HEK293 (cell line): ENCODE data around the gene PRDM15.

ENCODE experiments used
- CTCF ChIA-PET: fragments of 350-600 bp; formaldehyde crosslinking; extraction: SDS; loops from one replicate; lab custom pipeline; 2021; ENCODE audit warnings: antibody characterized with exemption; lab: Yijun Ruan, JAX
- POLR2A ChIA-PET: fragments of 300-600 bp; formaldehyde crosslinking; extraction: SDS; loops from one replicate; lab custom pipeline; 2020; ENCODE audit warnings: antibody characterized with exemption, inconsistent platforms; lab: Yijun Ruan, JAX
- H3K27ac ChIP-seq: fragments of 200-500 bp; sonication (Bioruptor generic); 2 replicates; pipeline ENCODE4 v1.5.1; 2014; ENCODE audit warnings: low read depth, low read length, control low read depth, inconsistent platforms; ENCODE audit errors: extremely low read depth
- H3K36me3 ChIP-seq, 2 experiments: fragments of 200-500 bp in 1 of 2; sonication (Bioruptor generic) in 1 of 2; 1 replicate in 1 of 2; 2 replicates in 1 of 2; pipeline ENCODE4 v1.5.1; 2014 to 2017; ENCODE audit warnings: inconsistent platforms in 2 of 2, low read length in 2 of 2; ENCODE audit not compliant: control insufficient read depth in 2 of 2, insufficient read depth in 1 of 2
- H3K4me1 ChIP-seq: fragments of 200-500 bp; sonication (Bioruptor generic); 2 replicates; pipeline ENCODE4 v1.5.1; 2014; ENCODE audit warnings: mild to moderate bottlenecking, low read length, inconsistent platforms; ENCODE audit not compliant: control insufficient read depth, insufficient read depth
- H3K4me3 ChIP-seq: 2 replicates; pipeline ENCODE4 v1.5.1; 2011; ENCODE audit warnings: low read depth, mild to moderate bottlenecking, control low read depth, low read length, moderate library complexity
- H3K9me3 ChIP-seq: fragments of 200-500 bp; sonication (Bioruptor generic); 2 replicates; pipeline ENCODE4 v1.5.1; 2014; ENCODE audit warnings: low read depth, low read length, inconsistent platforms; ENCODE audit not compliant: control insufficient read depth, insufficient read depth
- EGR2 ChIP-seq: fragments of 450-650 bp; formaldehyde crosslinking; IDR thresholded peaks from 2 replicates; pipeline ENCODE4 v1.5.1; 2016; ENCODE audit warnings: low read depth, missing biosample characterization, missing genetic modification characterization
- PATZ1 ChIP-seq: fragments of 450-650 bp; formaldehyde crosslinking; IDR thresholded peaks from 2 replicates; pipeline ENCODE4 v1.5.1; 2016; ENCODE audit warnings: missing biosample characterization, missing genetic modification characterization
- RBAK ChIP-seq: fragments of 450-650 bp; formaldehyde crosslinking; IDR thresholded peaks from 2 replicates; pipeline ENCODE4 v1.5.1; 2016; ENCODE audit warnings: missing biosample characterization, missing genetic modification characterization
- REST ChIP-seq: fragments of 450-650 bp; formaldehyde crosslinking; IDR thresholded peaks from 2 replicates; pipeline ENCODE4 v1.5.1; 2016; ENCODE audit warnings: missing biosample characterization, missing genetic modification characterization
- SP2 ChIP-seq: fragments of 450-650 bp; formaldehyde crosslinking; IDR thresholded peaks from 2 replicates; pipeline ENCODE4 v1.5.1; 2016; ENCODE audit warnings: missing biosample characterization, missing genetic modification characterization
- SP3 ChIP-seq: fragments of 450-650 bp; formaldehyde crosslinking; IDR thresholded peaks from 2 replicates; pipeline ENCODE4 v1.5.1; 2016; ENCODE audit warnings: missing biosample characterization, missing genetic modification characterization
- TRIM28 ChIP-seq: IDR thresholded peaks from 2 replicates; pipeline ENCODE4 v1.6.1; 2011; ENCODE audit warnings: low read length, control low read depth, borderline replicate concordance
- ZBTB1 ChIP-seq: fragments of 450-650 bp; formaldehyde crosslinking; IDR thresholded peaks from 2 replicates; pipeline ENCODE4 v1.5.1; 2016; ENCODE audit warnings: missing biosample characterization, missing genetic modification characterization
- ZBTB11 ChIP-seq: fragments of 450-650 bp; formaldehyde crosslinking; conservative IDR thresholded peaks from 2 replicates; pipeline ENCODE4 v1.5.1; 2016; ENCODE audit warnings: low read depth, missing biosample characterization, missing genetic modification characterization
- ZBTB21 ChIP-seq: fragments of 450-650 bp; formaldehyde crosslinking; IDR thresholded peaks from 2 replicates; pipeline ENCODE4 v1.5.1; 2017; ENCODE audit warnings: missing biosample characterization, missing genetic modification characterization
- ZFHX2 ChIP-seq: fragments of 450-650 bp; formaldehyde crosslinking; conservative IDR thresholded peaks from 2 replicates; pipeline ENCODE4 v1.5.1; 2016; ENCODE audit warnings: missing biosample characterization, missing genetic modification characterization
- ZNF302 ChIP-seq: fragments of 450-650 bp; formaldehyde crosslinking; IDR thresholded peaks from 2 replicates; pipeline ENCODE4 v1.5.1; 2016; ENCODE audit warnings: missing biosample characterization, missing genetic modification characterization, low read depth
- ZNF473 ChIP-seq: fragments of 450-650 bp; formaldehyde crosslinking; IDR thresholded peaks from 2 replicates; pipeline ENCODE4 v1.5.1; 2017; ENCODE audit warnings: missing biosample characterization, missing genetic modification characterization
- ZNF514 ChIP-seq: fragments of 450-650 bp; formaldehyde crosslinking; IDR thresholded peaks from 2 replicates; pipeline ENCODE4 v1.5.1; 2016; ENCODE audit warnings: missing biosample characterization, missing genetic modification characterization
- ZNF530 ChIP-seq: fragments of 450-650 bp; formaldehyde crosslinking; IDR thresholded peaks from 2 replicates; pipeline ENCODE4 v1.5.1; 2016; ENCODE audit warnings: low read depth, missing biosample characterization, missing genetic modification characterization
- ZNF580 ChIP-seq: fragments of 450-650 bp; formaldehyde crosslinking; IDR thresholded peaks from 2 replicates; pipeline ENCODE4 v1.5.1; 2016; ENCODE audit warnings: missing biosample characterization, missing genetic modification characterization
- ZNF621 ChIP-seq: fragments of 450-650 bp; formaldehyde crosslinking; IDR thresholded peaks from 2 replicates; pipeline ENCODE4 v1.5.1; 2017; ENCODE audit warnings: missing biosample characterization, missing genetic modification characterization
- ZNF792 ChIP-seq: fragments of 450-650 bp; formaldehyde crosslinking; IDR thresholded peaks from 2 replicates; pipeline ENCODE4 v1.5.1; 2016; ENCODE audit warnings: missing biosample characterization, missing genetic modification characterization
- ZNF830 ChIP-seq: fragments of 450-650 bp; IDR thresholded peaks from 2 replicates; pipeline ENCODE4 v1.5.0; 2018; ENCODE audit warnings: missing biosample characterization, missing genetic modification characterization, low read depth, mild to moderate bottlenecking, moderate library complexity

The PRDM15 gene

GRCh38 chr21:41827951-41828883 is 50.9 kb downstream of the PRDM15 start:
- TF ChIP-seq PATZ1 (tag by site-specific recombination) (peak; percentile 34; the same call in 1 of the 2 replicates), EGR2 (tag by site-specific recombination) (peak; percentile 78; the same call in 1 of the 2 replicates), ZNF792 (no peak), ZNF473 (tag by site-specific recombination) (no peak), ZFHX2 (peak; percentile 43; the same call in 1 of the 2 replicates), SP2 (peak; percentile 51)
- Histone ChIP-seq H3K27ac (no peak overlapping the region), H3K9me3 (no peaks in the 10 kb centered on the region), H3K4me3 (no peak overlapping the region), H3K36me3 (peaks cover 4 to 27% of the 10 kb centered on the region in 2 experiments; a peak in 2 of 3 replicates), H3K4me1 (no peaks in the 10 kb centered on the region)
- ChIA-PET CTCF (interaction anchor here (0.6 to 4.8 kb wide), 5 partner anchors 11 to 216 kb away, joined by 3 to 41 read pairs (median 3); no protein-coding TSS in a partner anchor), POLR2A (no interaction called here)

GRCh38 chr21:41825881-41826280 is 53.3 kb downstream of the PRDM15 start:
- CTCF ChIA-PET: interaction anchor here (2.2 to 4.8 kb wide), 3 partner anchors 9 to 216 kb away, joined by 6 to 41 read pairs (median 26); no protein-coding TSS in a partner anchor
- no peaks in the 10 kb centered on the region for H3K4me1 ChIP-seq
- TF ChIP-seq ZBTB21: no peak
- TF ChIP-seq ZNF621 (tag by site-specific recombination): no peak
- no peak for TF ChIP-seq ZBTB1 (tag by site-specific recombination)

GRCh38 chr21:41825216-41825615 is 53.9 kb downstream of the PRDM15 start:
- Histone ChIP-seq H3K27ac (no peak overlapping the region), H3K4me3 (no peak overlapping the region), H3K4me1 (no peaks in the 10 kb centered on the region), H3K9me3 (no peaks in the 10 kb centered on the region), H3K36me3 (peaks cover 4 to 31% of the 10 kb centered on the region in 2 experiments; a peak in 2 of 3 replicates)
- CTCF ChIA-PET: interaction anchor here (2.2 to 4.8 kb wide), 3 partner anchors 8 to 215 kb away, joined by 6 to 41 read pairs (median 26); no protein-coding TSS in a partner anchor
- TF ChIP-seq ZNF514 (tag by site-specific recombination): no peak
- no peak for TF ChIP-seq ZNF580 (tag by site-specific recombination)
- TF ChIP-seq ZNF830 (tag by site-specific recombination): no peak
- no peak for TF ChIP-seq REST (tag by site-specific recombination)
- TF ChIP-seq ZNF302 (tag by site-specific recombination): no peak
- no peak for TF ChIP-seq ZBTB11
- no peak for TF ChIP-seq ZNF530
- TF ChIP-seq SP3 (tag by site-specific recombination): no peak
- no peak for TF ChIP-seq RBAK (tag by site-specific recombination)
- TF ChIP-seq TRIM28: no peak
- POLR2A ChIA-PET: no interaction called here

More at GRCh38 chr21:41825881-41826280, 53.3 kb downstream of the PRDM15 start:
- no peaks in the 10 kb centered on the region for H3K9me3 ChIP-seq
- peaks cover 4 to 30% of the 10 kb centered on the region in 2 experiments; a peak in 2 of 3 replicates for H3K36me3 ChIP-seq
- POLR2A ChIA-PET: interaction anchor here (0.7 kb wide), 1 partner anchor 573 kb away, joined by 4 read pairs; no protein-coding TSS in a partner anchor
- no peak overlapping the region for H3K4me3 ChIP-seq
- H3K27ac ChIP-seq: no peak overlapping the region
